Suppressor macrophage treated with lipopolysaccharide for 1 hour (primary cell): ENCODE measurements around the gene WWOX.

ENCODE experiments used
- DNase-seq, 3 donors: peaks; one replicate each; pipeline ENCODE4 v3.0.0-alpha.2; 2020 to 2022

WWOX gene

GRCh38 chr16:78748220-78748929 lies 648.9 kb downstream of the WWOX start:
- no peak for DNase-seq

GRCh38 chr16:78749745-78750268 lies 650.4 kb downstream of the WWOX start:
- no peak for DNase-seq

- DNase-seq, result no peak
Observed at GRCh38 chr16:78750611-78751010, 651.2 kb downstream of the WWOX start.

- DNase-seq, result no peak
Observed at GRCh38 chr16:78751601-78752000, 652.1 kb downstream of the WWOX start.

- DNase-seq, result no peak
Observed at GRCh38 chr16:78754713-78755112, 655.3 kb downstream of the WWOX start.

- no peak for DNase-seq
Observed at GRCh38 chr16:78755751-78756661, 656.6 kb downstream of the WWOX start.

- no peak for DNase-seq
Observed at GRCh38 chr16:78759596-78759995, 660.1 kb downstream of the WWOX start.

GRCh38 chr16:78760611-78761010 lies 661.2 kb downstream of the WWOX start:
- no peak for DNase-seq

GRCh38 chr16:78761427-78761826 lies 662.0 kb downstream of the WWOX start:
- no peak for DNase-seq

GRCh38 chr16:78762222-78762621 lies 662.8 kb downstream of the WWOX start:
- peak; percentile 78 to 81 (median 79) for DNase-seq

GRCh38 chr16:78763821-78764440 lies 664.5 kb downstream of the WWOX start:
- no peak for DNase-seq

GRCh38 chr16:78764478-78764877 lies 665.0 kb downstream of the WWOX start:
- no peak for DNase-seq

- no peak for DNase-seq
Observed at GRCh38 chr16:78768226-78768625, 668.8 kb downstream of the WWOX start.

GRCh38 chr16:78768718-78769117 lies 669.3 kb downstream of the WWOX start:
- no peak for DNase-seq

- DNase-seq, result peak; percentile 84 to 91 (median 86)
Observed at GRCh38 chr16:78770353-78771091, 671.1 kb downstream of the WWOX start.

- DNase-seq, result no peak
Observed at GRCh38 chr16:78773291-78773702, 673.8 kb downstream of the WWOX start.

GRCh38 chr16:78773706-78774105 lies 674.3 kb downstream of the WWOX start:
- DNase-seq, result no peak

- DNase-seq, result no peak
Observed at GRCh38 chr16:78775161-78775561, 675.7 kb downstream of the WWOX start.

GRCh38 chr16:78778101-78779004 lies 678.9 kb downstream of the WWOX start:
- no peak for DNase-seq

GRCh38 chr16:78780808-78781207 lies 681.4 kb downstream of the WWOX start:
- DNase-seq, result no peak

- no peak for DNase-seq
Observed at GRCh38 chr16:78782572-78782971, 683.1 kb downstream of the WWOX start.
